Forelimb muscle (tissue), 1 donor: ENCODE measurements around the gene TRAF3. TPM values are rescaled to one million over a fixed set of nuclear protein-coding genes. Genes with fewer than 3 reads are reported as not detected.
"Not testable (repeated sequence)": the region's sequence is repeated elsewhere in the genome, so short reads cannot be mapped to it uniquely, and the experiment has no call there.

ENCODE experiments used
- DNase-seq: peaks from one replicate; pipeline ENCODE4 v3.0.0-alpha.2; 2013; ENCODE audit warnings: low read depth
- polyA plus RNA-seq: library from polyadenylated mRNA; unstranded; fragments of 120-200 nt; gene quantifications from one replicate; pipeline ENCODE4 v1.2.1, GENCODE V29; 2013; ENCODE audit not compliant: insufficient read length

TRAF3 gene
- polyA plus RNA-seq, 1 donor = 14.2 TPM

DNA sequence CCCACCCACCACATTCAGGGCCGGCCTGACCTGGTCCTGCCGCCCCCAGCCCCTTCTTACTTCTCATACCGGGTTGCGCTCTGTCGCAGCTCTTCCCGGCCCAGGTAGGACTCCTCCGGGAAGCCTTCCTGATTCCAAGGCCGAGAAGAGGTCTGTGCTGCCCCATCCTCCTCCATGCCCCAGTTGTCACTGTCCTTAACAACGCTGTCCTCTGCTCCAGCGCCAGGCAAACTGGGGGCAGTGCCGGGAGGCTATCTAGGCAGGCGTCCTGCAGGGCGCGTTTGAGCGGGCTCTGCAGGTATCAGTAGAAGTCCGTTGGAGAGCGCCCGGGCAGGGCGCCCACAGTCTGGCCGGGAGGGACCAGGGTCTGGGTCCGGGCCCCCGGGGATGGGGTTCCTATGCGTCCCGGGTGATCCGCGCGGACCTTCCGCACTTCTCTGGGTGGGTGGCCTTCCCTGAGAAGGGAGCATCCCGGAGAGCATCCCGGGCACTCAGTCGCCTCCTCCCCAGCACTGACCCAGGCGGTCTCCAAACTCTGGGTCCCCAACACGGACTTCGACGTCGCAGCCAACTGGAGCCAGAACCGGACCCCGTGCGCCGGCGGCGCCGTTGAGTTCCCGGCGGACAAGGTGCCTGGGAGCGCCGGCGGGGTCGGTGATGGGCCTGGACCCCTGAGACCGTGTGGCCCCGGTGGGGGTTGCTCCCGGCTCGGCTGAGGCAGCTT lies 146.1 kb downstream of the TRAF3 start:
- DNase-seq = no peak

DNA sequence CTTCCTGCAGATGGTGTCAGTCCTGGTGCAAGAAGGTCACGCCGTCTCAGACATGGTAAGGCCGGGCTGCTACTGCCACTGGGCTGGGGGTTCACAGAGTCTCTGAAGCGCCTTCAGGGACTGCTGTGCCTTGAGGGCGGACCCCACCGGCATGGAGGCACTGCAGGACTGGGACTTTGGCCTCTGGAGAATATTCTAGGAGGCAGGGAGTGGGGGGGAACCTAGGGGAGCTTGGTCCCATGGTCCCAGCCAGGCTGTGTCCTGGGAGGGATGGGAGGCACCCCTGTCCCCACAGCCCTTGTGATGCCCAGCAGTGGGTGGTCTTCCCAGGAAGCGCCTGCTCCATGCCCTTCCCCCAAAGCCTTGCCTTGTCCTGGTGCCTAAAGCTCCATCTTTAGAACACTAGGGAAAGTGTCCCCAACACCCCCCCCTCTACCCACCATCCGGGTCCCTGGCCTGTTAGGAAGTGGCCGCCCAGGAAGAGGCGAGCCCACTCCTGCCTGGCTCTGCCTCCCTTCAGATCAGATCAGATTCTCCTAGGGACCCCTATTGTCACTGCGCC lies 146.8 kb downstream of the TRAF3 start:
- no peak for DNase-seq

DNA sequence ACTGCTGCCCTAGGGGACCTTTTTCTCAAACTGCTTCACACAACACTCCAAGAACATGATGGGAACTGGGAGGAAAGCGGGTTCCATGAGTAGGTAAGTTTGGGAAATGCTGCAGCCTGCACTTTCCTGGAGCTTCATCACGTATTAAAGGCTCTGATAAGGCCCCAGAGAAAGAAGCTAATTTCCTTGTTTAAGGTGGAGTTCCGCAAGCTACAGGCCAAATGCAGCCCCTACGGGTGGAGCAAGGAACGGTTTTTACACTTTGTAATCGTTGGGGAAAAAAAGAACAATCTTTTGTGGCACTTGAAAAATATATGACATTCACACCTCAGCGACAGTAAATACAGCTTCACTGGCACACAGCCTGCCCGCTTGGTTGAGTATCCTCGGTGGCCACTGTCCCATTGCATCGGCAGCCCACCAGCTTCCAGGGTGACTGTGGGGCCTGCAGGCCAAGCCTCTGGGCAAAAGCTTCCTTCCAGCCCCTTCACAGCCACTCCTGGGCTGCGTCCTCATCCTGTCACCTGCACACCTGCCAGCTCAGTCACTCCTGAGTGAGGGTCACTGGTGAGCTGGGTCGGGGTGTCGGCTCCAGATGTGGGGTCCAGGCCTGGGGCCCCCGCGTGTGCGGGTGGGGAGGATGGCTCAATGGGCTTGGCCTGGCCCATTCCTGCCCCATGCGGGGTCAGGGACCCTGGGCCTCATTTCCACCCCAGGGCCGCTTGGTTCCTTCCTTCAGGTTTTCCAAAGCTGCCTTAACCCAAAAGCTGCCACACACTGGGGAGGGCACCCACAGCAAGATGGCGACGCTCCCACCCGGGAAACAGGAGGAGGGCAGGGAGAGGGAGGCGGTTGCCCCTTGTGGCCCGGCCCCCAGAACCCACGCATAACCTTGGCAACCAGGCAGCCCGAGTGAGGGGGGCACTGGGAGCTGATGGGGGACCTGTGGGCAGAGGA lies 147.7 kb downstream of the TRAF3 start:
- no peak for DNase-seq

DNA sequence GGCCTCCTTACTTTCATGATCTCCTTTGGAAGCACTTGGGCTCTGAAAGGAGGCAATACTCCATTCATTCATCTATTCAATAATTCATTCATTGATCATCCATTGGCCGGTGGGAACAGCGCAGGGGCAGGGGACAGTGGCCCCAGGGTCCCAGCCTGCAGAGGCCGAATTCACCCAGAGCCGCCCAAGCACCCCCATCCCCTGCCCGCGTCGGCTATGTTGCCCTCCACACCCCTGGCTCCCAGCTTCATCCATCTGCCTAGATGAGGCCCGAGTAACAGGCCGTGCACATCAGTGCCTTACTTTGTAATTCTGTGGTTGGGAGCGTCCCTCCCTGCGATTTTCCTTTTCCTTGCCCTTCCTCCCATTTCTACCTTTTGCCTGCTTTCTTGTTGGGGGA lies 148.4 kb downstream of the TRAF3 start:
- DNase-seq = no peak

DNA sequence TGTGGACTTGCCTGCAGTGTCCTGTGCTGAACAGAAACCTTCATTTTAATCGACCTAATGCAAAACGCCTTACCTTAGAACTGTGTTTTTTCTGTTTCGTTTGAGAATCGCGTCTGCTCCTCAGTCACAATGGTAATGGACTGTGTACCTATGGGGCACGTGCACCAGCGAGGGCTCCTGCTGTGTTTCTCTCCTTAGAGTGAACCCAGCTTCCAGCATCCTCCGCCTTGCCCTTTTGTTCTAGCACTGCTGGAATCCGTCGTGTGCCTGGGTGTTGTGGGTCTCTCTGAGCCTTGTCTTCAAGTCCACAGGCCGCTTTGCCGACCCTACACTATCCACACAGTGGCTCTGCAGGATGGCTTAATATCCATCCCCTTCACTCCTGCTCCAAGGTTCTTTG lies 148.9 kb downstream of the TRAF3 start:
- DNase-seq = no peak

DNA sequence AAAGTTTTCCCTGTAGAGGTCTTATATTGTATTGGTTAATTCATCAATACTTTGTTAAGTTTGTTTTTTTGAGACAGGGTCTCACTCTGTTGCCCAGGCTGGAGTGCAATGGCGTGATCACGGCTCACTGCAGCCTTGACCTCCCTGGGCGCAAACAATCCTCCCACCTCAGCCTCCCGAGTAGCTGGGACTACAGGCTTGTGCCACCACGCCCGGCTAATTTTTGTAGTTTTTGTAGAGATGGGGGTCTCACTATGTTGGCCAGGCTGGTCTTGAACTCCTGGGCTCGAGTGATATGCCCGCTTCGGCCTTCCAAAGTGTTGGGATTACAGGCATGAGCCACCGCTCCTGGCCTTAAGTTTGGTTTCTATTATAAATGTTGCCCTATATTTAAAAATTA lies 149.6 kb downstream of the TRAF3 start:
- DNase-seq = not testable (repeated sequence)

DNA sequence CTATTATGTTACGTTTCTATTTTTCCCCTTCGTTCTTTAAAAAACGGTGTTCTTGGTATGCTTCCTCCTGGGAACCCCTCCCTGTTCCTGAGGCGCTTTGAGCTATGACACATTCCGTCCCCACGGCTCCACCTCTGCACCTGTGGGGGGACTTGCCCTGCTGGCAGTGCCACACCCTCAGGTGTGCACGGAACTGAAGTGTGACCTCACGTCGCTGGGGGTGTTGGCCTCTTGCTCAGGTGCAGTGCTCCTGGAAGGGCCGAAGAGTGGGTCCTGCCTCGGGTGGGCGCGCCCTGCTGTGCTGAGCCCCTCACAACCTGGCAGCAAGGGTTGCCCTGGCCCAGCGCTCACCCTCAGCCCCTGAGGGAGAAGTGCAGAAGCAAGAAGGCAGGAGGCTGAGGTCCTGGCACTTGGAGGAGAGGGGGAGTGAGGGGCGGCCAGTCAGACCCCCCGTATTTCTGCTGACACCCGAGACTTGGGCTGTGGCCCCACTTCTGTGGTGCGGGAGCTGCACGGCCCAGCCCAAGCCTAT lies 150.2 kb downstream of the TRAF3 start:
- no peak for DNase-seq

DNA sequence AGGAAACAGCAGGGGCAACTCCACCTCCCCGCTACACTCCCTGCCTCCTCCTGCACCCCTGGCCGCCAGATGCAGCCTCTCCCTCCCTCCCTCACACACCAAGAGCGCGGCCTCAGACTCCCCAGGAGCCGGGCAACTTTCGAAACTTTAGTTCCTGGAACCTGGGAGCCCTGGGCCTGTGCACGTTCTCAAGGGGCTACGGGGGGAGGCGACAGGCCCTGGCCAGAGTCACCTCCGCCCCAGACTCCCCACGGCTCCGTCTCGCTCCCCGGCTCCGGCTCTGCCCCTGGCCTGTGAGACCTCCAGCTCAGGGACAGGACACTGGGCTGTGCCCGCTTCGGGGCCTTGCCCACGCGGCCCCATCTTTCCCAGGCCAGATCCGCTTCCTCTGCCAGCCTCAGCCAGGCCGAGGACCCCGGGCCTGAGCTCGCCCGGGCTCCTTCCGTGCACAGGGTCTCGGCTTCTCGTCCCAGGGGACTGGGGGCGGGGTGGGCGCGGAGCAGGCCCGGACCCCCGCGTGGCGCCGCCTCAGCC lies 150.7 kb downstream of the TRAF3 start:
- no peak for DNase-seq

DNA sequence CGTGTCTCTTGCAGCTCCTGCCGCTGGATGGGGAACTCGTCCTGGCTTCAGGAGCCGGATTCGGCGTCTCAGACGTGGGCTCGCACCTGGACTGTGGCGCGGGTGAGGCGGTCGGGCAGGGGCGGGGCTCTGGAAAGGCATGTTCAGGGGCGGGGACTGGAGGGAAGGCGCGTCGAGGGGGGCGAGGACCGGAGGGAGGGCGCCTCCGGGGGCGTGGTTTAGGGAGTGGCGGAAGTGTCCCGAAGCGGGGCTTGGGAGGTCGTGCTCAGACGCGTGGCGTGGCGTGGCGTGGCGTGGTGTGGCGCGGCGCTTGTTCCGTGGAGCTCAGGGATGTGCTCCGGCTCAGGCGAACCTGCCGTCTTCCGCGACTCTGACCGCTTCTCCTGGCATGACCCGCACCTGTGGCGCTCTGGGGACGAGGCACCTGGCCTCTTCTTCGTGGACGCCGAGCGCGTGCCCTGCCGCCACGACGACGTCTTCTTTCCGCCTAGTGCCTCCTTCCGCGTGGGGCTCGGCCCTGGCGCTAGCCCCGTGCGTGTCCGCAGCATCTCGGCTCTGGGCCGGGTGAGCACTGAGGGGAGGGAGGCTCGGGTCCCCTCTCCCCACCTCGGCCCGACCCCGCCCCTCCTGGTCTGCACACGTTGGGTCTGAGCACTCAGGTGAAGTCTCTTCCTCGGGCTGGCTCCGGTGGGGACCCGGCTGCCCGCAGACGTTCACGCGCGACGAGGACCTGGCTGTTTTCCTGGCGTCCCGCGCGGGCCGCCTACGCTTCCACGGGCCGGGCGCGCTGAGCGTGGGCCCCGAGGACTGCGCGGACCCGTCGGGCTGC lies 151.4 kb downstream of the TRAF3 start:
- DNase-seq = no peak

DNA sequence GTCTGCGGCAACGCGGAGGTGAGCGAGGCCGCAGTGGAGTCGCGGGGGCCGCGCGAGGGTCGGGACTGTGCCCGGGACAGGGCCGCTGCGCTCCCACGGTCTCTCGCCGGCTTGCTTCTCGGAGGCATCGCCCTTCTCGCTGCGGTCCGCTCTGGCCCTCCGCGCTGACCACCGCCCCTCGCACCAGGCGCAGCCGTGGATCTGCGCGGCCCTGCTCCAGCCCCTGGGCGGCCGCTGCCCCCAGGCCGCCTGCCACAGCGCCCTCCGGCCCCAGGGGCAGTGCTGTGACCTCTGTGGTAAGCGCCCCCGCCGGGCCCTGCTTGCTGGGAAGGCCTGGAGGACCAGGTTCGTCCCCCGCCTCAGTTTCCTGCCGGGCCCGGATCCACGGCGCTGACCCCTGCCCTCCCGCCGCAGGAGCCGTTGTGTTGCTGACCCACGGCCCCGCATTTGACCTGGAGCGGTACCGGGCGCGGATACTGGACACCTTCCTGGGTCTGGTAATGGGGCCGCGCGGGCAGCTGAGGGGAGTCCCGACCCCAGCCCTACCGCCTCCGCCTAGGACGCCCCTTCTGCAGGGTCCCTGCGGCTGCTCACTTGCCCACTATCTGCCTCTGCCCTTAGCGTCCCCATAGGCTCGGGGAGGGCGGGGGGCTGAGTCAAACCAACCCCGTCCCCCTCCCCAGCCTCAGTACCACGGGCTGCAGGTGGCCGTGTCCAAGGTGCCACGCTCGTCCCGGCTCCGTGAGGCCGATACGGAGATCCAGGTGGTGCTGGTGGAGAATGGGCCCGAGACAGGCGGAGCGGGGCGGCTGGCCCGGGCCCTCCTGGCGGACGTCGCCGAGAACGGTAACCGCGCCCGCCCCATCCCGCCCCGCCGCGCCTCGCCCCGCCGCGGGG lies 152.2 kb downstream of the TRAF3 start:
- no peak for DNase-seq

DNA sequence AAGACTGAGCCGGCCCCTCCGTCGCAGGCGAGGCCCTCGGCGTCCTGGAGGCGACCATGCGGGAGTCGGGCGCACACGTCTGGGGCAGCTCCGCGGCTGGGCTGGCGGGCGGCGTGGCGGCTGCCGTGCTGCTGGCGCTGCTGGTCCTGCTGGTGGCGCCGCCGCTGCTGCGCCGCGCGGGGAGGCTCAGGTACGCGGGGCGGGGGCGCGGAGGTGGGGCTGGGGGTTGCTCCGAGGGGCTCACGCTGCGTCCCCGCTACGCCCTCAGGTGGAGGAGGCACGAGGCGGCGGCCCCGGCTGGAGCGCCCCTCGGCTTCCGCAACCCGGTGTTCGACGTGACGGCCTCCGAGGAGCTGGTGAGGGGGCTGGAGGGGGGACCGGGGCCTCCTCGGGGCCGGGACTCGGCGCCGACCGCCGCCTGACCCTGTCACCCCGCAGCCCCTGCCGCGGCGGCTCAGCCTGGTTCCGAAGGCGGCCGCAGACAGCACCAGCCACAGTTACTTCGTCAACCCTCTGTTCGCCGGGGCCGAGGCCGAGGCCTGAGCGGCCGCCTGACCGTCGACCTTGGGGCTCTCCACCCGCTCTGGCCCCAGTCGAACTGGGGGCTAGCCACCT lies 153.0 kb downstream of the TRAF3 start:
- DNase-seq = no peak

DNA sequence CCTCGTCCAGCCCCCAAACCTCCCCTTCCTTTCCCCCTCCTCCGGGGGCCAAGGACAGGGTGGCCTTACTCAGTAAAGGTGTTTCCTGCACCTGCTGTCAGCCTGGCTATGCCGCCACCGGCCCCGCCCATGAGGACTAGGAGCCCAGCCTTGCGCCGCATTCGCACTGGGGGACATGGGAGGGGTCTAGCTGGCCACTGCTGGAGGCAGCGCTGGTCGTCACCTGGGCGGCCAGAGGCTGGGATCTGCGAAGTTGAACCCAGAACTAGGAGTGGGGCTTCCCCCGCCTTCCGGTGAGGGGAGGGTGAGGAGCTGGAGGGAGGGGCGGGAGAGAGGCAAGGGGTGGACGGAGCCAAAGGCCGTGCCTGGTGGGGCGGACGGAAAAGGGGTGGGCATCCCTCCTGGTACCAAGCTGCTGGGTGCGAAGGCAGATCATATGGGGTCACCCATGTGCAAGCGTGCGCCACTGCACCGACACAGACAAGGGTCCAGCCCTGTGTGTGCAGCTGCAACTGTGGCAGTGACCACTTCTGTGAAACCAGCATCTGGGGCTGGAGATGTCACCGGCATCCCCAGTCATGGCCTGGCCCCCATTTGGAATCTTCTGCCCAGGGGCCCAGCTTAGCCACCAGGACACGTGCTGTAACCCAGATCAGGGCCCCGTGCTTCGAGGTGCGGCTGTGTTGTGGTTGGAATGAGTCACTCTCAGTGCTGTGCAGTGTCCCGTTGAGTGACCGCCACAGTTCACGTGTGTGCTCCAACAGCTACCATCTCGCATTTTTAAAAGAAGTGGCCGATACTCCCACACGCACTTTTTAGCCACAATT lies 153.7 kb downstream of the TRAF3 start:
- DNase-seq = no peak

DNA sequence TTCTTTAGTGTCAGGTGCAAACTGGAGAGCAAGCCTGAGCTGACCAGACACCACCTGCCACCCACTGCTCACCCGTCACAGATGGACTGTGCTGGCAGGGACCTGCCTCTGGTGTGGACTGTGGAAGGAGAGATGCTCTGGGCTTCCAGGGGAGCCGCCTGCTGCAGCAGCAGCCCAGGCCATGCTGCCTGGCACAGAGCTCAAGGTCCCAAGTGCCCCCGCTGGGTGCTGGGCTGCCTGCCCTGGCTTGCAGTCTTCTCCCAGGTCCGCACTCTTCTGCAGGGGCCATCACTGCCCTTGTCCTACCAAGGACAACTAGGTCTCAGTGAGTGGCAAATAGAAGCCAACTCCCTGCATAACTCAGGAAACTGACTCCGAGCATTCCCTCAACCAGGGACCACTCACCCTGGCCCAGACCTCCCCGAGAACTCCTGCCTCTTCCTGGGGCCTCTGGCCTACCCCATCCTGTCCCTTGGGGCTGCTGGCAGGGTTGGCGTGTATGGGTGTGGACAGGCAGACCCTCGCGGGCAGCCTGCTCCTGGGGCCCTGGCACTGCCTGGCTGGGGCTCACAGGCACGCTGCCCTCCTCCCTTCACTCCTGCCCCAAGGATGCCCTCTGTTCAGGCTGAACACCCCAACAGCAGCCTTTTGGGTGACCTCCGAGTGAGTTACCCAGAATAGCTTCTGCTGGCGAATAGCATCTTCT lies 154.5 kb downstream of the TRAF3 start:
- DNase-seq = no peak

DNA sequence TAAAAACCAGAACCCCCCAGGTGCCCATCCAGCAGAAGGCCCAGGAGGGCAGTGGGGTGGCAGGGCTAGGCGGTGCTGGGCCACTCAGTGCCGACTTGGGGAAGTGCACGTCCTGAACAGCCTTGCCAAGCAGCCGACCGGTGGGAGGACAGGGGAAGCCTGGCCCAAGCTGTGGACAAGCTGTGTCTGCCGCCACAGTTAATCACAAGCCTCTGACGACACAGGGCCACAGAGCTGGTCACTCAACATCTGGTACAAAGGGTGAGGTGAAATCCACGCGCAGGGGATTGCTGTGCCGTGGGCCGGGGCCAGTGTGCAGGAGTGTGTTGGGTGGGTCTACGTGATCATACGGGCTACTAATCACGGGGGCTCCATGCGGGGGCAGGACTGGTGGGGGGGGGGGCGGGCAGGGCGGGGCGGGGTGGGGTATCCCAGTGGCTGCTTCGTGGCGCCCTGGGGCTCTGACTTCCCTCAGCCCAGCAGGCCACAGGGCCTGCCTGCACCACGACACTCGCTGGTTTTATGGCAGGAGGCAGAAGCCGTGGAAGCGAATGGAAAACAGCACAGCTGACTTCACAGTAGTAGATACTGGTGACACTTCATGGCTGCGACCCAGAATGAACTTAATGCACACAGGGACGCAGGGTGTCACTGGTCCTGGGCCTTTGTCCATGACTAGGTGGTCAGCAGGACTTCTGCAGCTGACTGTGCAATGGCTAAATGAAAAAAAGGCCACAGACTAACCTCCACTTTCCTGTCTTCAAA lies 155.4 kb downstream of the TRAF3 start:
- no peak for DNase-seq

DNA sequence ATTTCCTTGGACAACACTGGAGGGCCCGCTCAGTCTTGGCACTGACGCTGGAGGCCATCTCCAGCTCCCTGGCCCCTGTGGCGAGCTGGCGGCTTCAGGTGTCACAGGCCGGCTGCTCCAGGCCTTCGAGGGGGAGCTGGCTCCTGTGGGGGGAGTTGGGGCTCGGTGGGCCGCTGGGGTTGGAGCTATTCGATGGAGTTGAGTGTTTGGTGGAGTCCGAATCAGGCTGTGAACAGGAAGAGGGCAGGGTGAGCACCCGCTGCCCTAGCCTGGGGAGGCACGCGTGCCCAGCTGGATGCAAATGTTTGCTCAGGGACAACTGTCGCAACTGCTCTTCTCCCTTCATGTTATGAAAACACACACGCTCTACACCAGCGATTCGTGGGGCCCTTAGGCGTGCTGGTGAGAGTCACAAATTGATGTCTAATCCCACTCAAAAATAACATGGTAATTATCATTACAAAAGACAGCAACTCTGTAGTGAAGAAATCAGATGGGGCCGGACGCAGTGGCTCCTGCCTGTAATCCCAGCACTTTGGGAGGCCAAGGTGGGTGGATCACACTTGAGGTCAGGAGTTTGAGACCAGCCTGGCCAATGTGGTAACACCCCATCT lies 156.5 kb downstream of the TRAF3 start:
- DNase-seq = no peak

DNA sequence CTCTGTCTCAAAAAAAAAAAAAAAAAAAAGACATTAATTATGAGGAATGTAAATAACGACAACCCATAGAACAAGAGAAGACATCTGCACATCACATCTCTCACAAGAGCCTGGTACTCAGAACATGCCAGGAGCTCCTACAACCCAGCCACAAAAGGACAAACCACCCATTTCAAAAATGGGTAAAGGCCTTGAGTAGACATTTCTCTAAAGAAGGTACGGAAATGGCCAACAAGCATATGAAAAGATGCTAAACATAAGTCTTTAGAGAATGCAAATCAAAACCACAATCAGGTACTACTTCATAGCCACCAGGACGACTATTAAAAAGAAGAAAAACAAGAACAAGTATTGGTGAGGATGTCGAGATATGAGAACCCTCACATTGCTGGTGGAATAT lies 158.5 kb downstream of the TRAF3 start:
- no peak for DNase-seq
